ENCODE results near the gene MZB1.

The MZB1 gene

DNA sequence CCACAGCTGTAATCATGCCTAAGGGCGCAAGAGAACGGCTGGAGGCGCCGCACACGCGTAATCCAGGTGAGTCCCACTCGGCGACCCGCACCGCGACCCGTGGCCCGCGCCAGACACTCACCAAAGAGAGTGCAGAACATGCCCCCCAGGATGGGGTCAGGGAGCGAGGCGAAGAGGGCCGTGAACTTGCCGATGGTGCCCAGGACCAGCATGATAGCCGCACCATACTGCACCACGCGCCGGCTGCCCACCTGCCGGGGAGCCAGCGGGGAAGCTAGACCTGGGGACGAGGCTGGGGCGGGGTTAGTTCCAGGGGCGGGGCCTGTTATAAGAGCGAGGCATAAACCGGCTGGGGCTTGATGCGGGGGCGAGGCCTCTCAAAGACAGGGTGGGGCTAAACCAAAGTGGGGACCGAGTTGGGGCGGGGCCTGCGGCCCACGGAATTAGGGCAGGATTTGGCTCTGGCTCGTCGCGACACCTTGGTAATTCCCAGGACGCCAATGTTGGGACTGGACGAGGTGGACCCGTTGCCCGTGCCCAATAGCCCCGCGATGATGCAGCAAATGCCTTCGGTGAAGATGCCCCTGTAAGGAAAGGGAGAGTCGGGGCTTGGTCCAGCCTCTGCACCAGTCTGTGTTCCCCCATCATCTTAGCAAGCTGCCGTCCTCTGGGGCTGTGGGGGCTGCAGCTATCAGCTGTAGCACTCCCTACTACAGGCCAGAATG is 11.4 kb downstream of the MZB1 start:
- Histone ChIP-seq H3K36me3 (ENCODE audit: insufficient read depth, insufficient read length, low read length) (peaks cover 10% of the 10 kb centered on the region), H3K27me3 (ENCODE audit: insufficient read depth, insufficient read length) (no peaks in the 10 kb centered on the region), H3K9ac (ENCODE audit: insufficient read length, low read depth) (no peak overlapping the region), H3K4me3 (ENCODE audit: insufficient read length, low read depth) (no peak overlapping the region), H3K4me1 (ENCODE audit: insufficient read depth, insufficient read length) (peaks cover 9% of the 10 kb centered on the region), H3K9me3 (ENCODE audit: insufficient read depth, low read length) (no peaks in the 10 kb centered on the region)
- DNase-seq (ENCODE audit: low read depth, low spot score) = no peak
- no peak for TF ChIP-seq ZNF274 (IDR thresholded peaks at IDR 0.05; ENCODE audit: low read depth, low read length)
- TF ChIP-seq YY1 (IDR thresholded peaks at IDR 0.05; ENCODE audit: insufficient read depth, insufficient read length) = no peak
- no peak for TF ChIP-seq SUZ12 (IDR thresholded peaks at IDR 0.05; ENCODE audit: extremely low read depth, insufficient read depth, insufficient read length)

DNA sequence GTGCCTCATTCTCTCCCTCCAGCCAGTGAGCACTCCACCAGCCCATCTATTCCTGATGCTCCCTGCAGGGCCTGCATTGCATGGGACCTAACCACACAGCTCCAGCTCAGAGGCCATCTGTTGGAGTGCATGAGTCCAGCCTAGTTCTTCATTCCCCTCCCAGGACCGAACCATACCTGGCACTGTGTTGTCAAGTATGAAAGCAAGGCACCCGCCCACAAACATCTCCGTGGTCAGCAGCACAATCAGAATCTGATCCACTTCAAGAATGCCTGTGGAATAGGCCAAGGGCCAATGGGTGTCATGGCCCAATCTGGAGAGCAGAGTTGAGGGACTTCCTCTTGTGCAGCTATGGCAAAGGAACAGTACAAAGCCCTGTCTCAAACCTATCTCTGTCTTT is 12.5 kb downstream of the MZB1 start:
- H3K27me3 ChIP-seq (ENCODE audit: insufficient read depth, insufficient read length) = no peaks in the 10 kb centered on the region
- no peak for TF ChIP-seq ZNF274 (IDR thresholded peaks at IDR 0.05; ENCODE audit: low read depth, low read length)
- no peak for TF ChIP-seq YY1 (IDR thresholded peaks at IDR 0.05; ENCODE audit: insufficient read depth, insufficient read length)
- no peak for TF ChIP-seq SUZ12 (IDR thresholded peaks at IDR 0.05; ENCODE audit: extremely low read depth, insufficient read depth, insufficient read length)
- H3K9ac ChIP-seq (ENCODE audit: insufficient read length, low read depth) = no peak overlapping the region
- no peaks in the 10 kb centered on the region for H3K9me3 ChIP-seq (ENCODE audit: insufficient read depth, low read length)
- peaks cover 6% of the 10 kb centered on the region for H3K4me1 ChIP-seq (ENCODE audit: insufficient read depth, insufficient read length)
- H3K36me3 ChIP-seq (ENCODE audit: insufficient read depth, insufficient read length, low read length) = peaks cover 11% of the 10 kb centered on the region
- no peak overlapping the region for H3K4me3 ChIP-seq (ENCODE audit: insufficient read length, low read depth)
- DNase-seq (ENCODE audit: low read depth, low spot score) = no peak

DNA sequence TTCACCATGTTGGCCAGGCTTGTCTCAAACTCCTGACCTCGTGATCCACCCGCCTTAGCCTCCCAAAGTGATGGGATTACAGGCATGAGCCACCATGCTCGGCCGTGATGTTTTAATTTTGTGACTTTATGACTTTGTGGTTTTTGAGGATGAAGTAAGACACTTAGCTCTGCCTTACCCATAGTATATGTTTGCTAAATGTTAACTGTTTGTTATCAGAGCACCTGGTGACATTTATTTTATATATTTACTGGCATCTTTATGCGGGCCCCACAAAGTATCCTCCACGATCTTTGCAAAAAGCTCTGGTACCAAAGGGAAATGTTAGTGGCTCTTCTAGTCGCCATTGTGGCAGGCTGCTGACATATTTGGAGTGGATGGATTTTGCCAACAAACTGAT is 13.3 kb downstream of the MZB1 start:
- no peak for DNase-seq (ENCODE audit: low read depth, low spot score)
- Histone ChIP-seq H3K9ac (ENCODE audit: insufficient read length, low read depth) (no peak overlapping the region), H3K27me3 (ENCODE audit: insufficient read depth, insufficient read length) (no peaks in the 10 kb centered on the region), H3K4me3 (ENCODE audit: insufficient read length, low read depth) (no peak overlapping the region), H3K9me3 (ENCODE audit: insufficient read depth, low read length) (no peaks in the 10 kb centered on the region), H3K36me3 (ENCODE audit: insufficient read depth, insufficient read length, low read length) (peaks cover 20% of the 10 kb centered on the region), H3K4me1 (ENCODE audit: insufficient read depth, insufficient read length) (peaks cover 2% of the 10 kb centered on the region)
- no peak for TF ChIP-seq YY1 (IDR thresholded peaks at IDR 0.05; ENCODE audit: insufficient read depth, insufficient read length)
- no peak for TF ChIP-seq ZNF274 (IDR thresholded peaks at IDR 0.05; ENCODE audit: low read depth, low read length)
- no peak for TF ChIP-seq SUZ12 (IDR thresholded peaks at IDR 0.05; ENCODE audit: extremely low read depth, insufficient read depth, insufficient read length)

DNA sequence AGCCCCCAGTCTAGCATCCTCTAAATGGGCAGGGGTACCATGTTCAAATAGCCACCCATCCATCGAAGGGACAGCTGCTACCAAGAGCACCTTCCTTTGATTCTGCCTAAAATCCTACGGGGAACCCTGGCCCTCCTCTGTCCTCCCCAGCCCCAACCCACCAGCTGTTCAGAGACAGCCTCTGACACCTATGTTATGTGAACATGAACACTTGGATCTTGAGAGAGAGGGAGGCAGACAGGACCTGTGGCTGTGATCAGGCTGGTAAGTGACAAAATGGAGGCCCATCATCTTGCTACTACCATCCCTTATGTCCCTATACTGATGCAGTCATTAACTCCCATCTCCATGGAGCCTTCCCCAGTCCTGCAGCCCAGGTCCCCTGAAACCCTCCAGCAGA is 14.8 kb downstream of the MZB1 start:
- no peak for DNase-seq (ENCODE audit: low read depth, low spot score)
- Histone ChIP-seq H3K4me3 (ENCODE audit: insufficient read length, low read depth) (no peak overlapping the region), H3K9ac (ENCODE audit: insufficient read length, low read depth) (no peak overlapping the region), H3K36me3 (ENCODE audit: insufficient read depth, insufficient read length, low read length) (peaks cover 24% of the 10 kb centered on the region), H3K27me3 (ENCODE audit: insufficient read depth, insufficient read length) (no peaks in the 10 kb centered on the region), H3K9me3 (ENCODE audit: insufficient read depth, low read length) (no peaks in the 10 kb centered on the region), H3K4me1 (ENCODE audit: insufficient read depth, insufficient read length) (peaks cover 2% of the 10 kb centered on the region)
- no peak for TF ChIP-seq YY1 (IDR thresholded peaks at IDR 0.05; ENCODE audit: insufficient read depth, insufficient read length)
- no peak for TF ChIP-seq ZNF274 (IDR thresholded peaks at IDR 0.05; ENCODE audit: low read depth, low read length)
- TF ChIP-seq SUZ12 (IDR thresholded peaks at IDR 0.05; ENCODE audit: extremely low read depth, insufficient read depth, insufficient read length) = no peak

DNA sequence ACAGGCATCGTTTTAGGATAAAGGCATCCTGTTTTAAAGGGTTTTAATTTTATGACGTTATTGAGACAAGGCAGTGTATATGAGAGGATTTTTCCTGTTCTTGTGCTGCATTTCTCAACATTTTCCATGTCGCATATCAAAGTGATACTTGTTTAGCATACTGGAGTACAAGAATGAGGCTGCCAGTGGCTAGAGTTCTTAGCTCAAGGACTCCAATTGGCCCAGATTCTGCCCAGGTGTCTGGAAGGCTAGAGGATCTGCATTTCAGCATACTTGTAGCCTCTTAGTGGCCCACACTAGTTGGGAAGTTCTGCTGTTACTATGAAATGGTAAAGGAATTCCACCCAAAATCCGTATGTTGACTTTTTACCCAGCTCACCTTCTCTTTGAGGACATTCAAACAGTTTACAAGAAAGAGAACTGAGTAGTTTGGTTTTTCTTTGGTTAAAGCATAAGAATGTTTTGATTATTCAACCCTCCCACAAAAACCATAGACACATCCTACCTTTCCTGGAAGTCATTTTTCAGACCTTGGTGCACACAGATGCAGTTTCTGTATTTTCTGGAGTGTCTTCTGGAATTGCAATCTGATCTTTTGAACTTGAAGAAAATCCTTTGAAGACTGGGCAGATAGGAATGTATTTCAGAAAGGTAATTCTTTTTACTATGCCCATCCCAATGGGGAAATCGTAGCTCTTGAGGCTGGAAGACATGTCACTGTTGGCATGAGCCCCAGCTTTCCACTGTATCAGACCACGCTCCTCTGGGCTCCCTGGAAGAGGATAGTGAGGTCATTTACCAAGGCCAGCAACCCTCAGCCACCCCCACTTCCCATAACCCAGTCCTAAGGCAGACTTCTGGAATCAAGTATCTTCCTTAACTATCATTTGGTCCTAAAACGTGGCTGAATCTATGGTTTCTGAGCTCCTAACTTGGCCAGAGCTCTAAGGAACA is 18.0 kb downstream of the MZB1 start:
- Histone ChIP-seq H3K9me3 (ENCODE audit: insufficient read depth, low read length) (no peaks in the 10 kb centered on the region), H3K27me3 (ENCODE audit: insufficient read depth, insufficient read length) (no peaks in the 10 kb centered on the region), H3K36me3 (ENCODE audit: insufficient read depth, insufficient read length, low read length) (peaks cover 39% of the 10 kb centered on the region)

DNA sequence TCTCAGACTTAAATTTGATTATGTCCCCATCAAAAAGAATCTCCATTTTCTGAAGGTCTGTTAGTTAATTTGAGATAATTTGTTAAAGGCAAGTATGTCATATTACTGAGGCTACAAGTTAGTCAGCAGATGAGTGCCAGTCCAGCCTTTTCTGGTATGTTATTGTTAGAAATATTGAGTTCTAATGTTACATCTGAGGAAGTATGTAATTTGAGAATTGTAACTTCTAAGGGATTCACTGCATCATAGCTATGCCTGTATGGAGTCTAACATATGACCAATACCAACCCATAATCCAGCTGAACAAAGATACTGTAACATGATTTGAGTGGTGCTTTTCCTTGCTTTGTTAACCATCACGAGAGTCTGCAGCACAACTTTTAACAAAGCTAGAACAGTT is 20.5 kb downstream of the MZB1 start:
- TF ChIP-seq SUZ12 (IDR thresholded peaks at IDR 0.05; ENCODE audit: extremely low read depth, insufficient read depth, insufficient read length) (no peak), ZNF274 (IDR thresholded peaks at IDR 0.05; ENCODE audit: low read depth, low read length) (no peak), YY1 (IDR thresholded peaks at IDR 0.05; ENCODE audit: insufficient read depth, insufficient read length) (no peak)
- Histone ChIP-seq H3K4me3 (ENCODE audit: insufficient read length, low read depth) (no peak overlapping the region), H3K27me3 (ENCODE audit: insufficient read depth, insufficient read length) (no peaks in the 10 kb centered on the region), H3K9me3 (ENCODE audit: insufficient read depth, low read length) (no peaks in the 10 kb centered on the region), H3K36me3 (ENCODE audit: insufficient read depth, insufficient read length, low read length) (peaks cover 54% of the 10 kb centered on the region), H3K4me1 (ENCODE audit: insufficient read depth, insufficient read length) (peaks cover 2% of the 10 kb centered on the region), H3K9ac (ENCODE audit: insufficient read length, low read depth) (no peak overlapping the region)
- no peak for DNase-seq (ENCODE audit: low read depth, low spot score)

More for the DNA sequence above, 18.0 kb downstream of the MZB1 start:
- DNase-seq (ENCODE audit: low read depth, low spot score) = no peak
- Histone ChIP-seq H3K4me3 (ENCODE audit: insufficient read length, low read depth) (no peak overlapping the region), H3K4me1 (ENCODE audit: insufficient read depth, insufficient read length) (peaks cover 2% of the 10 kb centered on the region), H3K9ac (ENCODE audit: insufficient read length, low read depth) (no peak overlapping the region)
- TF ChIP-seq ZNF274 (IDR thresholded peaks at IDR 0.05; ENCODE audit: low read depth, low read length) (no peak), SUZ12 (IDR thresholded peaks at IDR 0.05; ENCODE audit: extremely low read depth, insufficient read depth, insufficient read length) (no peak), YY1 (IDR thresholded peaks at IDR 0.05; ENCODE audit: insufficient read depth, insufficient read length) (no peak)

DNA sequence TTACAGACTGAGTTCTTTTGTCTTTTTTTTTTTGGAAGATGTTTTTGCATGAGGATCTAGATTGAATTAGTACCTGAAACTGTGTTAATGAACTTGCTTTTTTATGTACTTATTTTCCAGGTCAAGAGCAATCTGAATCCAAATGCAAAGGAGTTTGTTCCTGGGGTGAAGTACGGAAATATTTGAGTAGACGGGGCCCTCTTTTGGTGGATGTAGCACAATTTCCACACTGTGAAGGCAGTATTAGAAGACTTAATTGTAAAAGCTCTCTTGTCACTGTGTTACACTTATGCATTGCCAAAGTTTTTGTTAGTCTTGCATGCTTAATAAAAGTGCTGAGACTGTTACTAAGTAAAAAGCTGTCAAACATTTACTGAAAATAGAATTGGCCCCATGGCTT is 21.1 kb downstream of the MZB1 start:
- H3K4me3 ChIP-seq (ENCODE audit: insufficient read length, low read depth) = no peak overlapping the region
- peaks cover 55% of the 10 kb centered on the region for H3K36me3 ChIP-seq (ENCODE audit: insufficient read depth, insufficient read length, low read length)
- no peak for DNase-seq (ENCODE audit: low read depth, low spot score)
- TF ChIP-seq SUZ12 (IDR thresholded peaks at IDR 0.05; ENCODE audit: extremely low read depth, insufficient read depth, insufficient read length) (no peak), YY1 (IDR thresholded peaks at IDR 0.05; ENCODE audit: insufficient read depth, insufficient read length) (no peak)
- no peak overlapping the region for H3K9ac ChIP-seq (ENCODE audit: insufficient read length, low read depth)
- peaks cover under 1% of the 10 kb centered on the region for H3K4me1 ChIP-seq (ENCODE audit: insufficient read depth, insufficient read length)
- no peaks in the 10 kb centered on the region for H3K27me3 ChIP-seq (ENCODE audit: insufficient read depth, insufficient read length)
- no peaks in the 10 kb centered on the region for H3K9me3 ChIP-seq (ENCODE audit: insufficient read depth, low read length)

Measured in NT2/D1 (cell line).